Measurements from ENCODE around the gene TRIM31. TPM values are rescaled to one million over a fixed set of nuclear protein-coding genes. Genes with fewer than 3 reads are reported as not detected.
"Not testable (repeated sequence)": the region's sequence is repeated elsewhere in the genome, so short reads cannot be mapped to it uniquely, and the experiment has no call there.

Gene TRIM31
- total and polyA plus RNA-seq, 2 of the 4 experiments (the other 2 are of a cell fraction), result not detected

GRCh38 chr6:30142665-30143064 is 29.8 kb upstream of the TRIM31 start:
- Histone ChIP-seq H2BK120ac (ENCODE audit: low read depth, low read length) (no peak overlapping the region), H3K9me1 (ENCODE audit: insufficient read depth, low read length) (no peaks in the 10 kb centered on the region), H4K5ac (ENCODE audit: low read depth, low read length) (no peak overlapping the region), H3K4me1 (ENCODE audit: control insufficient read depth, insufficient read depth, low read length) (no peaks in the 10 kb centered on the region), H3K4ac (ENCODE audit: low read depth, low read length) (no peak overlapping the region), H3K27ac (ENCODE audit: insufficient read depth, low read length) (no peak overlapping the region), H3K18ac (ENCODE audit: low read depth, low read length) (no peak overlapping the region), H2AK9ac (replicated peaks; ENCODE audit: low read depth, low read length, poor library complexity) (no peak overlapping the region), H3K79me1 (ENCODE audit: low read depth in 1 of 2, low read length in 2 of 2) (no peaks in the 10 kb centered on the region), H3K56ac (ENCODE audit: extremely low read depth, insufficient read depth, low read length) (no peak overlapping the region), H3K27me3 (ENCODE audit: control insufficient read depth, insufficient read depth, low read length) (peaks cover 29% of the 10 kb centered on the region), H4K91ac (ENCODE audit: insufficient read depth, low read depth, low read length) (no peak overlapping the region), H3K4me3 (ENCODE audit: insufficient read depth, low read depth, low read length) (no peak overlapping the region), H2AK5ac (ENCODE audit: low read depth, low read length) (no peak overlapping the region), H4K20me1 (ENCODE audit: insufficient read depth, low read length) (no peaks in the 10 kb centered on the region), H4K8ac (ENCODE audit: low read depth in 2 of 2, low read length in 2 of 2) (no peak overlapping the region), H3K23ac (ENCODE audit: low read depth, low read length) (no peak overlapping the region), H2BK15ac (ENCODE audit: low read depth, low read length) (no peak overlapping the region), H3K4me2 (ENCODE audit: low read depth, low read length) (no peak overlapping the region), H3K9me3 (ENCODE audit: control insufficient read depth, insufficient read depth, low read length) (no peaks in the 10 kb centered on the region), H3K9ac (ENCODE audit: low read depth, low read length) (no peak overlapping the region), H2AFZ (replicated peaks; ENCODE audit: low read length, poor library complexity) (no peak overlapping the region), H3K14ac (replicated peaks; ENCODE audit: low read depth, low read length) (no peak overlapping the region), H2BK20ac (ENCODE audit: low read depth, low read length) (no peak overlapping the region), H3K36me3 (ENCODE audit: control insufficient read depth, insufficient read depth, low read length) (no peaks in the 10 kb centered on the region), H2BK5ac (ENCODE audit: low read depth, low read length, poor library complexity, severe bottlenecking) (no peak overlapping the region)
- ATAC-seq (ENCODE audit: low read depth) (no peak), DNase-seq (no peak)
- in situ Hi-C loops (cut with MboI; ENCODE audit: low sequenced_read_pairs) (no loop called here), dilution Hi-C loops (cut with HindIII; ENCODE audit: low sequenced_read_pairs, unreplicated experiment) (no loop called here), intact Hi-C loops (cut with micrococcal nuclease) (no loop called here)
- WGBS, 2 experiments (ENCODE audit: extremely low coverage in 2 of 2, insufficient read length in 1 of 2), result no CpG with 5 or more reads among the region's 3 CpGs
- ChIA-PET CTCF (interaction anchor here (0.6 to 4.3 kb wide), 2 partner anchors 11 to 78 kb away, joined by 3 to 26 read pairs; no protein-coding TSS in a partner anchor), POLR2A (ENCODE audit: unreplicated experiment) (no interaction called here)
- BruUV-seq (replicated peaks), result no TSS peak
- no peak for TF ChIP-seq MXI1 (IDR thresholded peaks at IDR 0.05; ENCODE audit: borderline replicate concordance, low read depth, low read length)
- no peak for TF ChIP-seq MAZ (IDR thresholded peaks at IDR 0.05; ENCODE audit: borderline replicate concordance, low read depth, low read length)
- no peak for TF ChIP-seq CEBPB (IDR thresholded peaks at IDR 0.05; ENCODE audit: low read depth, low read length)
- no peak for TF ChIP-seq MAFK (IDR thresholded peaks at IDR 0.05; ENCODE audit: low read depth, low read length)

- H2BK5ac ChIP-seq (ENCODE audit: low read depth, low read length, poor library complexity, severe bottlenecking); H3K18ac ChIP-seq (ENCODE audit: low read depth, low read length); BruUV-seq (replicated peaks); CTCF ChIA-PET; H3K56ac ChIP-seq (ENCODE audit: extremely low read depth, insufficient read depth, low read length); H3K9me3 ChIP-seq (ENCODE audit: control insufficient read depth, insufficient read depth, low read length); H4K8ac ChIP-seq (ENCODE audit: low read depth in 2 of 2, low read length in 2 of 2); H3K14ac ChIP-seq (replicated peaks; ENCODE audit: low read depth, low read length); ATAC-seq (ENCODE audit: low read depth); intact Hi-C loops (cut with micrococcal nuclease); dilution Hi-C loops (cut with HindIII; ENCODE audit: low sequenced_read_pairs, unreplicated experiment); POLR2A ChIA-PET (ENCODE audit: unreplicated experiment); H3K23ac ChIP-seq (ENCODE audit: low read depth, low read length); H3K36me3 ChIP-seq (ENCODE audit: control insufficient read depth, insufficient read depth, low read length); H3K4me3 ChIP-seq (ENCODE audit: insufficient read depth, low read depth, low read length); H2AK5ac ChIP-seq (ENCODE audit: low read depth, low read length); H4K20me1 ChIP-seq (ENCODE audit: insufficient read depth, low read length); H4K5ac ChIP-seq (ENCODE audit: low read depth, low read length); DNase-seq; H3K9me1 ChIP-seq (ENCODE audit: insufficient read depth, low read length); H4K91ac ChIP-seq (ENCODE audit: insufficient read depth, low read depth, low read length); H2BK15ac ChIP-seq (ENCODE audit: low read depth, low read length); H3K4me1 ChIP-seq (ENCODE audit: control insufficient read depth, insufficient read depth, low read length); in situ Hi-C loops (cut with MboI; ENCODE audit: low sequenced_read_pairs); H3K4me2 ChIP-seq (ENCODE audit: low read depth, low read length); H3K4ac ChIP-seq (ENCODE audit: low read depth, low read length); H2AK9ac ChIP-seq (replicated peaks; ENCODE audit: low read depth, low read length, poor library complexity); H3K79me1 ChIP-seq (ENCODE audit: low read depth in 1 of 2, low read length in 2 of 2); H2AFZ ChIP-seq (replicated peaks; ENCODE audit: low read length, poor library complexity); H2BK20ac ChIP-seq (ENCODE audit: low read depth, low read length); H3K27ac ChIP-seq (ENCODE audit: insufficient read depth, low read length); H3K9ac ChIP-seq (ENCODE audit: low read depth, low read length); H2BK120ac ChIP-seq (ENCODE audit: low read depth, low read length): not testable (repeated sequence)
- whole genome bisulfite sequencing, 2 experiments (ENCODE audit: extremely low coverage in 2 of 2, insufficient read length in 1 of 2), result no CpG with 5 or more reads among the region's 8 CpGs
- peaks cover 28% of the 10 kb centered on the region for H3K27me3 ChIP-seq (ENCODE audit: control insufficient read depth, insufficient read depth, low read length)
Measured at GRCh38 chr6:30140240-30140639, 27.4 kb upstream of the TRIM31 start.
